HepG2 (cell line): ENCODE results near the gene ATP8B4. TPM values are rescaled to one million over a fixed set of nuclear protein-coding genes. Genes with fewer than 3 reads are reported as not detected.

Experiments
- ATAC-seq: fragments of 200-7000 bp; cut with Tn5 transposase; 3 replicates; pipeline ENCODE4 v1.9.1; 2020; ENCODE audit warnings: mild to moderate bottlenecking, moderate library complexity
- BruUV-seq: library from RNA; stranded (reverse); fragments of 400-500 nt; replicated peaks from 2 replicates; lab custom pipeline; 2021; lab: Mats Ljungman, UMichigan
- CTCF ChIA-PET: fragments of 300-600 bp; formaldehyde crosslinking; extraction: SDS; loops from one replicate; lab custom pipeline; 2021; ENCODE audit warnings: low total read pairs, inconsistent platforms, low intra/inter-chr PET ratio; lab: Yijun Ruan, JAX
- POLR2A ChIA-PET: fragments of 350-600 bp; sonication (Branson Sonifier 250); formaldehyde crosslinking; loops from one replicate; lab custom pipeline; 2020; ENCODE audit warnings: antibody characterized with exemption, inconsistent platforms; lab: Yijun Ruan, JAX
- DNase-seq: peaks from one replicate; pipeline ENCODE4 v3.0.0-alpha.2; 2015; ENCODE audit warnings: low spot score
- FAIRE-seq: peaks from 3 replicates; lab custom pipeline; 2011; peaks lifted over from hg19 to GRCh38; lab: Jason Lieb, UNC
- H2AFZ ChIP-seq: one replicate; pipeline ENCODE4 v1.6.1; 2011; ENCODE audit warnings: low read length, inconsistent platforms
- H3K27ac ChIP-seq: fragments of 300-600 bp; 3 replicates; pipeline ENCODE4 v1.8.0; 2011; ENCODE audit warnings: mixed run types, mild to moderate bottlenecking, mixed read lengths, low read length, inconsistent platforms; ENCODE audit not compliant: insufficient read depth; ENCODE audit errors: extremely low read length
- H3K27me3 ChIP-seq, 2 experiments: fragments of 200-600 bp in 1 of 2; 2 replicates in 1 of 2; 3 replicates in 1 of 2; pipeline versions ENCODE4 v1.6.0 to v1.8.0; 2011; ENCODE audit warnings: low read length in 2 of 2, mild to moderate bottlenecking in 2 of 2, moderate library complexity in 2 of 2, inconsistent platforms in 1 of 2; ENCODE audit not compliant: insufficient read depth in 2 of 2, control insufficient read depth in 1 of 2
- H3K36me3 ChIP-seq, 2 experiments: fragments of 200-600 bp in 1 of 2; replicated peaks in 1 of 2; 2 replicates in 1 of 2; 3 replicates in 1 of 2; pipeline versions ENCODE4 v1.5.1 to v1.8.0; 2011; ENCODE audit warnings: low read length in 2 of 2, inconsistent platforms in 1 of 2; ENCODE audit not compliant: insufficient read depth in 2 of 2, control insufficient read depth in 1 of 2
- H3K4me1 ChIP-seq: 2 replicates; pipeline ENCODE4 v1.5.1; 2012; ENCODE audit warnings: low read length, inconsistent platforms; ENCODE audit not compliant: insufficient read depth
- H3K4me2 ChIP-seq: 2 replicates; pipeline ENCODE4 v1.6.0; 2011; ENCODE audit warnings: low read depth, low read length, inconsistent platforms
- H3K4me3 ChIP-seq, 3 experiments: fragments of 200-600 bp in 1 of 3; sonication (generic), shearing (Covaris generic) in 1 of 3; replicated peaks in 1 of 3; 2 replicates each; pipeline ENCODE4 v1.5.1; 2011 to 2016; ENCODE audit warnings: low read length in 3 of 3, inconsistent platforms in 2 of 3, low read depth in 2 of 3, mild to moderate bottlenecking in 2 of 3, control low read depth in 1 of 3, mixed read lengths in 1 of 3; ENCODE audit not compliant: insufficient read depth in 1 of 3
- H3K79me2 ChIP-seq: one replicate; pipeline ENCODE4 v1.6.1; 2011; ENCODE audit warnings: low read length, inconsistent platforms; ENCODE audit not compliant: insufficient read depth
- H3K9ac ChIP-seq: 2 replicates; pipeline ENCODE4 v1.6.0; 2011; ENCODE audit warnings: mild to moderate bottlenecking, low read depth, low read length, inconsistent platforms; ENCODE audit not compliant: insufficient read depth
- H3K9me3 ChIP-seq: 2 replicates; pipeline ENCODE4 v1.5.1; 2012; ENCODE audit warnings: mild to moderate bottlenecking, low read length
- H4K20me1 ChIP-seq: 2 replicates; pipeline ENCODE4 v1.6.0; 2011; ENCODE audit warnings: inconsistent platforms, mild to moderate bottlenecking, low read length, moderate library complexity; ENCODE audit not compliant: insufficient read depth
- AGO2 ChIP-seq: fragments of 200-400 bp; formaldehyde crosslinking; optimal IDR thresholded peaks from 2 replicates; pipeline ENCODE3; 2017; ENCODE audit warnings: mild to moderate bottlenecking, low read depth, low read length, moderate library complexity
- DNMT1 ChIP-seq: sonication (generic); formaldehyde crosslinking; IDR thresholded peaks from 2 replicates; pipeline ENCODE4 v1.5.1; 2020; ENCODE audit warnings: mild to moderate bottlenecking, missing genetic modification reagents
- HMGA1 ChIP-seq: sonication (generic); formaldehyde crosslinking; conservative IDR thresholded peaks from 2 replicates; pipeline ENCODE4 v1.4.0; 2020; ENCODE audit warnings: missing genetic modification reagents
- HOXA5 ChIP-seq: sonication (generic); formaldehyde crosslinking; IDR thresholded peaks from 2 replicates; pipeline ENCODE4 v1.4.0; 2020; ENCODE audit warnings: missing genetic modification reagents
- SP1 ChIP-seq, 2 experiments: fragments of 450-650 bp in 1 of 2; sonication (generic) in 1 of 2; formaldehyde crosslinking in 1 of 2; IDR thresholded peaks; 2 replicates each; pipeline versions ENCODE4 v1.4.0 to v1.6.1; 2016 to 2020; ENCODE audit warnings: missing genetic modification reagents in 1 of 2
- SRSF9 ChIP-seq: fragments of 200-400 bp; formaldehyde crosslinking; IDR thresholded peaks from 2 replicates; pipeline ENCODE4 v1.6.1; 2018; ENCODE audit warnings: borderline replicate concordance, mild to moderate bottlenecking, low read depth, low read length; ENCODE audit not compliant: insufficient read depth, poor library complexity, severe bottlenecking
- ZBTB38 ChIP-seq: sonication (generic); formaldehyde crosslinking; IDR thresholded peaks from 2 replicates; pipeline ENCODE4 v1.5.1; 2020; ENCODE audit warnings: mild to moderate bottlenecking, missing genetic modification reagents
- ZMYM2 ChIP-seq: sonication (generic); formaldehyde crosslinking; IDR thresholded peaks from 2 replicates; pipeline ENCODE4 v1.8.0; 2022; ENCODE audit warnings: mild to moderate bottlenecking, missing genetic modification reagents
- ZNF549 ChIP-seq: sonication (generic); formaldehyde crosslinking; IDR thresholded peaks from 2 replicates; pipeline ENCODE4 v1.5.0; 2020; ENCODE audit warnings: missing genetic modification reagents
- ZNF569 ChIP-seq: sonication (generic); formaldehyde crosslinking; IDR thresholded peaks from 2 replicates; pipeline ENCODE4 v1.5.0; 2020; ENCODE audit warnings: mild to moderate bottlenecking, missing genetic modification reagents, moderate library complexity, borderline replicate concordance
- ZNF570 ChIP-seq: sonication (generic); formaldehyde crosslinking; IDR thresholded peaks from 2 replicates; pipeline ENCODE4 v1.4.0; 2020; ENCODE audit warnings: mild to moderate bottlenecking, missing genetic modification reagents, borderline replicate concordance
- WGBS: methylation state at CpG from one replicate; pipeline ENCODE4 v1.1.6; 2017; ENCODE audit warnings: low lambda C conversion rate; 5-methylcytosine and 5-hydroxymethylcytosine counted together
- in situ Hi-C: cut with HindIII; loops from 2 replicates; pipeline ENCODE4 v1.10.0; 2017; ENCODE audit warnings: low pct_unique_long_range_greater_than_20kb; ENCODE audit not compliant: extremely low pct_ligation_motif_present
- intact Hi-C: fragments of 100-400 bp; cut with micrococcal nuclease; formaldehyde crosslinking; loops from one replicate; pipeline ENCODE4 v1.10.0; 2022; ENCODE audit not compliant: unreplicated experiment
- polyA plus RNA-seq, 8 experiments: library from polyadenylated mRNA; depleted of rRNA in 3 of 8; stranded (reverse) in 7 of 8; unstranded in 1 of 8; fragments of >200 nt; fragmentation: Illumina TruSeq in 4 of 8; extraction: Trizol in 4 of 8; gene quantifications; 2 replicates each; pipeline versions ENCODE4 v1.2.1 to v1.2.3, GENCODE V29; 2011 to 2016; ENCODE audit warnings: low read depth in 4 of 8, missing spikeins in 1 of 8, mixed read lengths in 1 of 8; ENCODE audit not compliant: insufficient read depth in 1 of 8
- total RNA-seq, 5 experiments: library from RNA; depleted of rRNA; stranded (reverse); fragments of >200 nt; fragmentation: Illumina TruSeq; extraction: Trizol; gene quantifications; 2 replicates each; pipeline ENCODE4 v1.2.3, GENCODE V29; 2016; ENCODE audit warnings: low read depth in 1 of 5
- TF ChIP-seq, protein P1 (sequence below): sonication (generic); formaldehyde crosslinking; IDR thresholded peaks from 2 replicates; pipeline ENCODE4 v1.5.0; 2020; ENCODE audit warnings: mild to moderate bottlenecking, low read depth, missing genetic modification reagents, borderline replicate concordance
- TF ChIP-seq, protein P2 (sequence below): sonication (generic); formaldehyde crosslinking; IDR thresholded peaks from 2 replicates; pipeline ENCODE4 v1.8.1; 2022; ENCODE audit warnings: low read depth, mild to moderate bottlenecking, missing genetic modification reagents
- TF ChIP-seq, protein P3 (sequence below): sonication (generic); formaldehyde crosslinking; IDR thresholded peaks from 2 replicates; pipeline ENCODE4 v1.4.0; 2020; ENCODE audit warnings: missing genetic modification reagents, borderline replicate concordance

ATP8B4 gene
- total and polyA plus RNA-seq, 2 of the 13 experiments (the other 11 are each of a cell fraction or from before 2014, with no cell fraction given), result 0.24 to 0.69 TPM

DNA sequence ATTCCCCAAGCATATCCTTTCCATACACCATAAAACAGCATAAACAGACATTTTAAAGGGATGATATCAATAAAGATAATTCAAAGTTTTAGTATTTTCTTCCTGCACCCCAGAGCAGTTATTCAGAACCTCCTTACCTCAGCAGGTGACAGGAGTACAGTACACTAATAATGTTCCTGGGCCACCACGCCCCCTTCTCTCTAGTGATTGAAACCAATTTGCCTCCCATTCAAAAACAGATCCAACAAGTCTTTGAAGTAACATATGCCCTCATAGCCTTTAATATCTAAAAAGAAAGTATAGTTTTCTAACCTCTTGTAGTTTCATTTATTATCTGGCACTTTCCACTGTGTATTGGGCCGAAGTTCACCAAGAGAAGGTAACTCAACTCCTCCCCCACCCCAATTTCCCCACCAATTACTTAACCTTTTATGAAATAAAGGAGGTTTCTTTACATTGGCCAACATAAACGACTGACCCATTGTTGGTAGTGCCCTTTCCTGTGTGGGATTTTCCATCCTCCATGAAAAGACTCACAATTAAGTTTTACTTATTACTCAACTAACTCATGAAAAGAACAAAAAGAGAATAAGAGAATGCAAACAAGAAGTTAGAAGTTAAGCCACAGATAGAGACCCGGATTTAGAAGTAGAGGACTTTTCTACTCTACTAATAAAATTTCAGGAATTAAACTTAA lies 5.0 kb upstream of the ATP8B4 start:
- CTCF ChIA-PET, result no interaction called here
- Histone ChIP-seq H3K4me1 (peaks cover 21% of the 10 kb centered on the region), H2AFZ (no peak overlapping the region), H3K27ac (no peak overlapping the region), H3K4me2 (no peak overlapping the region), H3K36me3 (no peaks in the 10 kb centered on the region), H4K20me1 (no peaks in the 10 kb centered on the region), H3K4me3 (no peak overlapping the region), H3K27me3 (no peaks in the 10 kb centered on the region), H3K79me2 (no peaks in the 10 kb centered on the region), H3K9ac (no peak overlapping the region), H3K9me3 (peaks cover 8% of the 10 kb centered on the region; the same call in 1 of the 2 replicates)
- POLR2A ChIA-PET, result no interaction called here
- no TSS peak for BruUV-seq
- intact Hi-C loops (no loop called here), in situ Hi-C loops (no loop called here)
- TF ChIP-seq ZNF569 (CRISPR knock-in tag) (no peak), HMGA1 (CRISPR knock-in tag) (no peak), ZNF570 (CRISPR knock-in tag) (no peak), HOXA5 (CRISPR knock-in tag) (no peak), DNMT1 (no peak), ZMYM2 (CRISPR knock-in tag) (no peak), ZBTB38 (CRISPR knock-in tag) (no peak), SRSF9 (no peak), AGO2 (no peak), ZNF549 (CRISPR knock-in tag) (no peak), SP1 (IDR thresholded peaks at IDR 0.05) (no peak), SP1 (CRISPR knock-in tag; IDR thresholded peaks at IDR 0.05) (no peak)
- TF ChIP-seq, protein P1, sequence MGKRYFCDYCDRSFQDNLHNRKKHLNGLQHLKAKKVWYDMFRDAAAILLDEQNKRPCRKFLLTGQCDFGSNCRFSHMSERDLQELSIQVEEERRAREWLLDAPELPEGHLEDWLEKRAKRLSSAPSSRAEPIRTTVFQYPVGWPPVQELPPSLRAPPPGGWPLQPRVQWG (CRISPR knock-in tag), result no peak
- TF ChIP-seq, protein P2, sequence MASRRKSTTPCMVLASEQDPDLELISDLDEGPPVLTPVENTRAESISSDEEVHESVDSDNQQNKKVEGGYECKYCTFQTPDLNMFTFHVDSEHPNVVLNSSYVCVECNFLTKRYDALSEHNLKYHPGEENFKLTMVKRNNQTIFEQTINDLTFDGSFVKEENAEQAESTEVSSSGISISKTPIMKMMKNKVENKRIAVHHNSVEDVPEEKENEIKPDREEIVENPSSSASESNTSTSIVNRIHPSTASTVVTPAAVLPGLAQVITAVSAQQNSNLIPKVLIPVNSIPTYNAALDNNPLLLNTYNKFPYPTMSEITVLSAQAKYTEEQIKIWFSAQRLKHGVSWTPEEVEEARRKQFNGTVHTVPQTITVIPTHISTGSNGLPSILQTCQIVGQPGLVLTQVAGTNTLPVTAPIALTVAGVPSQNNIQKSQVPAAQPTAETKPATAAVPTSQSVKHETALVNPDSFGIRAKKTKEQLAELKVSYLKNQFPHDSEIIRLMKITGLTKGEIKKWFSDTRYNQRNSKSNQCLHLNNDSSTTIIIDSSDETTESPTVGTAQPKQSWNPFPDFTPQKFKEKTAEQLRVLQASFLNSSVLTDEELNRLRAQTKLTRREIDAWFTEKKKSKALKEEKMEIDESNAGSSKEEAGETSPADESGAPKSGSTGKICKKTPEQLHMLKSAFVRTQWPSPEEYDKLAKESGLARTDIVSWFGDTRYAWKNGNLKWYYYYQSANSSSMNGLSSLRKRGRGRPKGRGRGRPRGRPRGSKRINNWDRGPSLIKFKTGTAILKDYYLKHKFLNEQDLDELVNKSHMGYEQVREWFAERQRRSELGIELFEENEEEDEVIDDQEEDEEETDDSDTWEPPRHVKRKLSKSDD, result no peak
- TF ChIP-seq, protein P3, sequence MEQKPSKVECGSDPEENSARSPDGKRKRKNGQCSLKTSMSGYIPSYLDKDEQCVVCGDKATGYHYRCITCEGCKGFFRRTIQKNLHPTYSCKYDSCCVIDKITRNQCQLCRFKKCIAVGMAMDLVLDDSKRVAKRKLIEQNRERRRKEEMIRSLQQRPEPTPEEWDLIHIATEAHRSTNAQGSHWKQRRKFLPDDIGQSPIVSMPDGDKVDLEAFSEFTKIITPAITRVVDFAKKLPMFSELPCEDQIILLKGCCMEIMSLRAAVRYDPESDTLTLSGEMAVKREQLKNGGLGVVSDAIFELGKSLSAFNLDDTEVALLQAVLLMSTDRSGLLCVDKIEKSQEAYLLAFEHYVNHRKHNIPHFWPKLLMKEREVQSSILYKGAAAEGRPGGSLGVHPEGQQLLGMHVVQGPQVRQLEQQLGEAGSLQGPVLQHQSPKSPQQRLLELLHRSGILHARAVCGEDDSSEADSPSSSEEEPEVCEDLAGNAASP, result no peak
- FAIRE-seq (no peak), DNase-seq (no peak), ATAC-seq (no peak)
- 50% methylated on average over 4 of the region's 4 CpGs for WGBS
